PC-9 (cell line): Measurements from ENCODE around the gene OPALIN. TPM values are rescaled to one million over a fixed set of nuclear protein-coding genes. Genes with fewer than 3 reads are reported as not detected.

Experiments used
- BruUV-seq: library from RNA; stranded (reverse); fragments of 400-500 nt; replicated peaks from 2 replicates; lab custom pipeline; 2021; lab: Mats Ljungman, UMichigan
- CTCF ChIA-PET: fragments of 300-600 bp; sonication (Branson Sonifier 250); formaldehyde crosslinking; loops from one replicate; lab custom pipeline; 2022; ENCODE audit warnings: antibody characterized with exemption; lab: Charles Lee
- POLR2A ChIA-PET: fragments of 300-600 bp; sonication (Branson Sonifier 250); formaldehyde crosslinking; loops from one replicate; lab custom pipeline; 2022; ENCODE audit warnings: antibody characterized with exemption; ENCODE audit not compliant: unreplicated experiment; lab: Charles Lee
- DNase-seq, 2 experiments: peaks; one replicate each; pipeline versions ENCODE4 v3.0.0 to v3.0.0-alpha.2; 2015 to 2022; ENCODE audit warnings: mixed read lengths in 1 of 2
- H2AFZ ChIP-seq: fragments of 200-600 bp; sonication (generic); 2 replicates; pipeline ENCODE4 v1.8.1; 2017; ENCODE audit warnings: antibody characterized with exemption
- H3F3A ChIP-seq: fragments of 200-600 bp; sonication (generic); 2 replicates; pipeline ENCODE4 v1.8.1; 2017; ENCODE audit warnings: antibody characterized with exemption, mild to moderate bottlenecking, low read depth; ENCODE audit not compliant: insufficient read depth
- H3K27ac ChIP-seq: fragments of 200-600 bp; sonication (generic); 2 replicates; pipeline ENCODE4 v1.6.1; 2016; ENCODE audit warnings: mixed run types
- H3K27me3 ChIP-seq: fragments of 200-600 bp; sonication (generic); 2 replicates; pipeline ENCODE4 v1.6.1; 2016; ENCODE audit warnings: low read depth, mixed run types; ENCODE audit not compliant: insufficient read depth
- H3K36me3 ChIP-seq: fragments of 200-600 bp; sonication (generic); 2 replicates; pipeline ENCODE4 v1.6.1; 2016; ENCODE audit warnings: low read depth, mixed run types
- H3K4me1 ChIP-seq: fragments of 200-600 bp; sonication (generic); replicated peaks from 2 replicates; pipeline ENCODE4 v1.6.1; 2016; ENCODE audit warnings: mixed run types; ENCODE audit not compliant: insufficient read depth
- H3K4me2 ChIP-seq: fragments of 200-600 bp; sonication (generic); 2 replicates; pipeline ENCODE4 v1.6.1; 2017; ENCODE audit warnings: mixed run types
- H3K4me3 ChIP-seq: fragments of 200-600 bp; sonication (generic); 2 replicates; pipeline ENCODE4 v1.6.1; 2016; ENCODE audit warnings: mixed run types
- H3K79me2 ChIP-seq: fragments of 200-600 bp; sonication (generic); 2 replicates; pipeline ENCODE4 v1.6.1; 2017; ENCODE audit warnings: low read depth, mixed run types
- H3K9me2 ChIP-seq: fragments of 200-600 bp; sonication (generic); 2 replicates; pipeline ENCODE4 v1.8.1; 2017; ENCODE audit warnings: mild to moderate bottlenecking; ENCODE audit not compliant: insufficient read depth
- H3K9me3 ChIP-seq: fragments of 200-600 bp; sonication (generic); 2 replicates; pipeline ENCODE4 v1.8.1; 2016; ENCODE audit warnings: low read depth; ENCODE audit not compliant: insufficient read depth
- H4K20me1 ChIP-seq: fragments of 200-600 bp; sonication (generic); 2 replicates; pipeline ENCODE4 v1.8.1; 2017; ENCODE audit not compliant: insufficient read depth
- CTCF ChIP-seq: fragments of 200-600 bp; sonication (generic); conservative IDR thresholded peaks from 2 replicates; pipeline ENCODE4 v1.6.1; 2017; ENCODE audit warnings: mixed run types, antibody characterized with exemption, mild to moderate bottlenecking, moderate library complexity
- EZH2 ChIP-seq: fragments of 200-600 bp; sonication (generic); IDR thresholded peaks from 2 replicates; pipeline ENCODE4 v1.8.0; 2017; ENCODE audit warnings: antibody characterized with exemption, low read depth
- intact Hi-C: fragments of 100-400 bp; cut with micrococcal nuclease; formaldehyde crosslinking; loops from one replicate; pipeline ENCODE4 v1.10.0; 2022; ENCODE audit not compliant: unreplicated experiment
- total RNA-seq: library from RNA; stranded (reverse); gene quantifications from 2 replicates; pipeline ENCODE4 v1.2.3, GENCODE V29; 2021

Gene OPALIN
- total RNA-seq, 1 experiment from 2014 or later: not detected

- no peak for TF ChIP-seq CTCF
- TF ChIP-seq EZH2: no peak
- Histone ChIP-seq H2AFZ (no peak overlapping the region), H3K9me2 (no peaks in the 10 kb centered on the region), H3K4me2 (no peak overlapping the region), H3K4me3 (no peak overlapping the region), H3F3A (no peaks in the 10 kb centered on the region), H3K4me1 (peaks cover 7% of the 10 kb centered on the region), H3K27me3 (no peaks in the 10 kb centered on the region), H4K20me1 (no peaks in the 10 kb centered on the region), H3K79me2 (no peaks in the 10 kb centered on the region), H3K9me3 (no peaks in the 10 kb centered on the region), H3K36me3 (no peaks in the 10 kb centered on the region), H3K27ac (no peak overlapping the region)
- ChIA-PET POLR2A (no interaction called here), CTCF (interaction anchor here (0.7 kb wide), 1 partner anchor 16 kb away, joined by 3 read pairs; no protein-coding TSS in a partner anchor)
- DNase-seq: no peak
- no TSS peak for BruUV-seq
- intact Hi-C loops: no loop called here
Measured at GRCh38 chr10:96384506-96384905, 25.7 kb upstream of the OPALIN start.

DNA sequence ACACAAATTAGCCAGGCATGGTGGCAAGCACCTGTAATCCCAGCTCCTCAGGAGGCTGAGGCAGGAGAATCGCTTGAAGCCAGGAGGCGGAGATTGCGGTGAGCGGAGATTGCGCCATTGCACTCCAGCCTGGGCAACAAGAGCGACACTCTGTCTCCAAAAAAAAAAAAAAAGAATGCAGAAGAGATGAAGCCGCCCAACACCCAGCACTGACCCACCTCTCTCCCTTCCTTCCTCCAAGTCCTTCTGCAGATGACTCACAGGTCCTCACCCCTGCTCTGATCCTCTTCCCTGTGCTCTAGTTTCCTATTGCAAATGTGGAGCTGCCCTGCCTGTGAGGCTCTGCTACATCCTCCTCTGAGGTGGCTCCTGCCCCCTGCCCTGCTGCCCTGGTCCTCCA lies 22.0 kb upstream of the OPALIN start:
- Histone ChIP-seq H3K27ac (no peak overlapping the region), H3K9me3 (no peaks in the 10 kb centered on the region), H3K27me3 (no peaks in the 10 kb centered on the region), H2AFZ (no peak overlapping the region), H3K4me2 (peak overlapping the region; percentile 34), H4K20me1 (no peaks in the 10 kb centered on the region), H3K36me3 (no peaks in the 10 kb centered on the region), H3K79me2 (no peaks in the 10 kb centered on the region), H3K9me2 (no peaks in the 10 kb centered on the region), H3F3A (no peaks in the 10 kb centered on the region), H3K4me3 (no peak overlapping the region), H3K4me1 (peaks cover 7% of the 10 kb centered on the region)
- intact Hi-C loops: no loop called here
- DNase-seq: peak; percentile 52 to 87
- no TSS peak for BruUV-seq
- TF ChIP-seq EZH2 (no peak), CTCF (no peak)
- CTCF ChIA-PET: interaction anchor here (0.7 kb wide), 2 partner anchors 176 to 803 kb away, joined by 3 to 15 read pairs; no protein-coding TSS in a partner anchor
- POLR2A ChIA-PET: no interaction called here

GRCh38 chr10:96379758-96380157 lies 21.0 kb upstream of the OPALIN start:
- DNase-seq: no peak
- Histone ChIP-seq H3K36me3 (no peaks in the 10 kb centered on the region), H3K4me1 (peaks cover 7% of the 10 kb centered on the region), H3K9me3 (no peaks in the 10 kb centered on the region), H2AFZ (no peak overlapping the region), H3F3A (no peaks in the 10 kb centered on the region), H4K20me1 (no peaks in the 10 kb centered on the region), H3K79me2 (no peaks in the 10 kb centered on the region), H3K4me2 (no peak overlapping the region), H3K27ac (no peak overlapping the region), H3K27me3 (no peaks in the 10 kb centered on the region), H3K4me3 (no peak overlapping the region), H3K9me2 (no peaks in the 10 kb centered on the region)
- ChIA-PET POLR2A (no interaction called here), CTCF (interaction anchor here (0.6 kb wide), 1 partner anchor 740 kb away, joined by 9 read pairs; no protein-coding TSS in a partner anchor)
- intact Hi-C loops: loop anchor here (5.0 kb wide), 1 partner anchor 658 kb away; no protein-coding TSS in a partner anchor
- no peak for TF ChIP-seq EZH2
- no TSS peak for BruUV-seq

DNA sequence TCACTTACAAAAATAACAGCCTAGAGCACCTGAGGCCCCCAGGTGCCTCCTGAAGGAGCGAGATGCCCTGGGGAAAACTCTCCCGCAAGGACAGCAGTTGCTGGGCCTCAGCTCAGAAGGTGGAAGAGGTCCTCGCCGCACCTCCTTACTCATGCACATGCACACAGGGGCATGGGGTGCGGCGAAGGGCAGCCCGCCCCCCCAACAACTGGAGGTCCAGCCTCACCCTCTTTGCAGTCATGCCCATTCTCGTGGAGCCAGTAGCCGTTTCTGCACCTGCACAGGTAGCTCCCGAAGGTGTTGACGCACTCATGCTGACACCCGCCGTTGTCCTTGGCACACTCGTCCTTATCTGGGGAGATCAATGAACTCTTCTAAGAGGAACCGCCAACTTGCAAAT lies 19.9 kb upstream of the OPALIN start:
- Histone ChIP-seq H3K9me2 (no peaks in the 10 kb centered on the region), H3K4me1 (peaks cover 7% of the 10 kb centered on the region), H3K4me2 (no peak overlapping the region), H3K36me3 (no peaks in the 10 kb centered on the region), H3K27ac (no peak overlapping the region), H3K79me2 (no peaks in the 10 kb centered on the region), H3K4me3 (no peak overlapping the region), H3K9me3 (no peaks in the 10 kb centered on the region), H4K20me1 (no peaks in the 10 kb centered on the region), H2AFZ (no peak overlapping the region), H3F3A (no peaks in the 10 kb centered on the region), H3K27me3 (no peaks in the 10 kb centered on the region)
- POLR2A ChIA-PET: no interaction called here
- CTCF ChIA-PET: no interaction called here
- no peak for DNase-seq
- intact Hi-C loops: loop anchor here (5.0 kb wide), 1 partner anchor 659 kb away; no protein-coding TSS in a partner anchor
- no peak for TF ChIP-seq EZH2
- no peak for TF ChIP-seq CTCF
- no TSS peak for BruUV-seq
